H1 (cell line): ENCODE data around the gene G3BP1. TPM values are rescaled to one million over a fixed set of nuclear protein-coding genes. Genes with fewer than 3 reads are reported as not detected.

Experiments used
- BCL11A ChIP-seq, 2 experiments: IDR thresholded peaks; one replicate each; pipeline ENCODE4 v1.6.1; 2011; ENCODE audit warnings: low read depth in 2 of 2, low read length in 2 of 2, mild to moderate bottlenecking in 2 of 2
- EGR1 ChIP-seq: IDR thresholded peaks from 2 replicates; pipeline ENCODE4 v1.6.1; 2011; ENCODE audit warnings: low read depth, low read length, borderline replicate concordance
- SAP30 ChIP-seq: fragments of 300-600 bp; sonication (generic); IDR thresholded peaks from 2 replicates; pipeline ENCODE4 v1.7.1; 2012; ENCODE audit warnings: low read length, moderate library complexity, mild to moderate bottlenecking, inconsistent platforms; ENCODE audit not compliant: insufficient read depth, insufficient replicate concordance
- SIRT6 ChIP-seq: IDR thresholded peaks from one replicate; pipeline ENCODE4 v1.7.1; 2012; ENCODE audit warnings: low read length, inconsistent platforms
- TCF12 ChIP-seq: IDR thresholded peaks from 2 replicates; pipeline ENCODE4 v1.6.1; 2011; ENCODE audit warnings: low read depth, mild to moderate bottlenecking, low read length
- polyA plus RNA-seq, 7 experiments: library from polyadenylated mRNA; depleted of rRNA in 3 of 7; stranded (reverse) in 5 of 7; unstranded in 2 of 7; fragments of >200 nt in 5 of 7; fragments of 200-250 nt in 2 of 7; gene quantifications; 1 replicate in 5 of 7; 2 replicates in 1 of 7; 4 replicates in 1 of 7; pipeline versions ENCODE4 v1.2.1 to v1.2.3, GENCODE V29; 2011 to 2013; ENCODE audit warnings: missing spikeins in 2 of 7, mixed read lengths in 2 of 7
- total RNA-seq: library from RNA; stranded (reverse); fragmentation: NEBNext Ultra II Directional; extraction: Animal tissue kit (Norgen Biotek cat#: 25700); gene quantifications from 2 replicates; pipeline ENCODE4 v1.2.1, GENCODE V29; 2021
- TF ChIP-seq, protein P1 (sequence below): IDR thresholded peaks from 2 replicates; pipeline ENCODE4 v1.6.1; 2012; ENCODE audit warnings: inconsistent platforms

The G3BP1 gene
- total and polyA plus RNA-seq, 2 of the 8 experiments (the other 6 are each of a cell fraction or from before 2014, with no cell fraction given) = 71.2 to 516 TPM

DNA sequence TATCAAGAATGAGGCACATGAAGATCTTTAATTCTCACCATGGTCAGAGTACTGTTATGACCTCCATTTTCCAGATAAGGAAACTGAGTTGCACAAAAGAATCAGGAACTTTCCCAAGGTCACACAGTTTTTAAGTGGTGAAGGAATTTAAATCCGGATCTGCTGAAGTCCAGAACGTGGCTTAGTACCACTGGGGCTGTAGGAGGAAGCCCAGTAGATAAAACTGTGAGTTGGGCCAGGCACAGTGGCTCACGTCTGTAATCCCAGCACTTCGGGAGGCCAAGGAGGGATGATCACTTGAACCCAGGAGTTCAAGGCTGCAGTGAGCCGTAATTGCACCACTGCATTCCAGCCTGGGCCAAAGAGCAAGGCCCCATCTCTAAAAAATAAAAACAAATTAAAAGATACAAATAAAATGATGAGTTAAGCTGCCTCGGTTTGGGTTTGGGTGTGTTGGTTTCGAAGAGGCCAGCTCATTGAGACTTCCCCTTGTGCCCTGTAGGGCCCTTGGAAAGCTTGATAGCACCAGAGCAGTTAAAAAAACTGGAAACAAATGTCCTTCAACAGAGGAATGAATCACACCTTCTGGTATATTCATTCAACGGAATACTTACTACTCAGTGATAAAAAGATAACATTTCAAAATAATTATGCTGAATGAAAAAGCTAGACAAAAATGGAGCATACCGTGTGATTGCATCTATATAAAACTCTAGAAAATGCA lies 33.5 kb upstream of the G3BP1 start (continued):
- no peak for TF ChIP-seq BCL11A (IDR thresholded peaks at IDR 0.05; ENCODE audit: low read depth in 2 of 2, low read length in 2 of 2)
- no peak for TF ChIP-seq TCF12
- TF ChIP-seq SAP30 = no peak
- no peak for TF ChIP-seq EGR1
- no peak for TF ChIP-seq SIRT6
- TF ChIP-seq, protein P1, sequence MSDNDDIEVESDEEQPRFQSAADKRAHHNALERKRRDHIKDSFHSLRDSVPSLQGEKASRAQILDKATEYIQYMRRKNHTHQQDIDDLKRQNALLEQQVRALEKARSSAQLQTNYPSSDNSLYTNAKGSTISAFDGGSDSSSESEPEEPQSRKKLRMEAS = no peak
